IPS-11a (cell line): ENCODE results near the gene CBLIF.
A peak's percentile ranks its signal among the peaks of the same experiment; 100 is the strongest.
"Not testable (repeated sequence)": the region's sequence is repeated elsewhere in the genome, so short reads cannot be mapped to it uniquely, and the experiment has no call there.

Experiments used
- H3K4me3 ChIP-seq: one replicate; pipeline ENCODE4 v1.5.1; 2013; ENCODE audit warnings: low read depth, low read length, control low read depth

The CBLIF gene

DNA sequence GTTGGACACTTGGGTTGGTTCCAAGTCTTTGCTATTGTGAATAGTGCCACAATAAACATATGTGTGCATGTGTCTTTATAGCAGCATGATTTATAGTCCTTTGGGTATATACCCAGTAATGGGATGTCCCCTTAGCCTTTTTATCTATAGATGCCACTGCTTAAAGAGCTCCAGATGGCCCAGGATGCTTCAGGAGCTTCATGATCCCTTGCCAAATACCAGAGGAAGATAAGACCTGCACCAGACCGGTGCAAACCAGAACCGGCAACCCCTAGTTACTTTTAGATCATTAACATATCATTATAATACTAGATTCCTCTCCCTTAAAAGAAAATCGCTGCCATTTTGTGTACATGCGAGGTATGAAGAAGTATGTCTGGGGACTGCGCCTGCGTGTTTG lies 3.1 kb upstream of the CBLIF start:
- not testable (repeated sequence) for H3K4me3 ChIP-seq

- H3K4me3 ChIP-seq, result no peak overlapping the region
Measured at GRCh38 chr11:59847626-59848025, 2.3 kb upstream of the CBLIF start.

- H3K4me3 ChIP-seq, result no peak overlapping the region
Measured at GRCh38 chr11:59846556-59846955, 1.3 kb upstream of the CBLIF start.

DNA sequence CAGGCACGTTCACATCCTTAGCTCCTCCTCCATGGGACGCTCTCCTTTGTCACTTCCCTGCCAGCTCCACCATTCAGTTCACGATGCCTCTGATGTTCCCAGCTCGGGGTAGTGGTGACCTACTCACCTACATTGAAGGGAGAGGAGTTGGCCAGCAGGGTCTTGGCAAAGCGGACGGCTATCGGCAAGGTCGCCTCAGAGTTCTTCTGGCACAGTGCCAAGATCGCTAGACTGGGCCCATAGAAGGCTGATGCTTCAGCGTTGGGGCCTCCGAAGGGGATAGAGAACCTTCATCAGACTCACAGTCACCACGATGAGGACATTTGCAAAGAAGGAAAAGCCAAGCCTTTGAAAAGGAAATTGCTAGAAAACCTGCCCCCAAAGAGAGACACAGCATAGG lies 3.0 kb downstream of the CBLIF start:
- no peak overlapping the region for H3K4me3 ChIP-seq

GRCh38 chr11:59841514-59841913 lies 3.8 kb downstream of the CBLIF start:
- H3K4me3 ChIP-seq, result no peak overlapping the region

- H3K4me3 ChIP-seq, result no peak overlapping the region
Measured at GRCh38 chr11:59839615-59840014, 5.7 kb downstream of the CBLIF start.

DNA sequence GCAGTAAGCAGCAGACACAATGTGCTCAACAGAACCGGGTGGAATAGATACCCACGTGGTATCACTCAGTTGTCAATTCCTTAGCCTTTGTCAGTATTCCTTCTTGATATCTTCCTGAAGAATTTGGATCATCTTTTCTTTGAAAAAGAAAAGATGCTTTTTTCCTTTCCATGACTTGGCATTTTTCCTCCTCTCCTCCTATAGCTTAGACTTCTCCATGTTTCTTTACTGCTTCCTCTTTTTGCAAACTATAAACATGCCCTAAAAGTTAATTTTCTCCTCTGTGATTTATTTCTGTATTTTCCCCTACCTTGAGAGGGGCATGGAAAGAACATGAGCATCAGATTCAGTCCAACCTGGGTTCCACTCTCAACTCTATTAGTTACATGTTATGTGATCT lies 11.7 kb downstream of the CBLIF start:
- H3K4me3 ChIP-seq, result no peak overlapping the region

GRCh38 chr11:59829358-59829757 lies 15.9 kb downstream of the CBLIF start:
- H3K4me3 ChIP-seq, result no peak overlapping the region

- H3K4me3 ChIP-seq, result no peak overlapping the region
Measured at GRCh38 chr11:59822989-59823566, 22.2 kb downstream of the CBLIF start.

GRCh38 chr11:59818572-59818971 lies 26.7 kb downstream of the CBLIF start:
- H3K4me3 ChIP-seq, result no peak overlapping the region

- not testable (repeated sequence) for H3K4me3 ChIP-seq
Measured at GRCh38 chr11:59816434-59816833, 28.9 kb downstream of the CBLIF start.

- peak overlapping the region; percentile 5 for H3K4me3 ChIP-seq
Measured at GRCh38 chr11:59815754-59816153, 29.5 kb downstream of the CBLIF start.

DNA sequence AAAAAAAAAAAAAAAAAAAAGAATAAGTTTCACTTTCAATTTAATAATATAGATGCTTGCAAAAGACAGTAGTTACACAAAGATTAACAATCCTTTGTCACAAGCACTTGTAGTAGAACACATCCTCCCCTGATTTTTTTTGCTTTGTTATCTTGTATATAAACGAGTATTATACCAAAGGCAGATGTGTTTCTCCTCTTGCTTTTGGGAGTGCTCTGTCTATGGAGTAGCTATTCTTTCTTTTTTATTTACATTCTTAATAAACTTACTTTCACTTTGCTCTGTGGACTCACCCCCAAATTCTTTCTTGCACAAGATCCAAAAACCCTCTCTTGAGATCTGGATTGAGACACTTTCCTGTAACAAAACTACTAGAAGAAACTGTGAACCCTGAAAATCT lies 31.3 kb downstream of the CBLIF start:
- H3K4me3 ChIP-seq, result no peak overlapping the region

DNA sequence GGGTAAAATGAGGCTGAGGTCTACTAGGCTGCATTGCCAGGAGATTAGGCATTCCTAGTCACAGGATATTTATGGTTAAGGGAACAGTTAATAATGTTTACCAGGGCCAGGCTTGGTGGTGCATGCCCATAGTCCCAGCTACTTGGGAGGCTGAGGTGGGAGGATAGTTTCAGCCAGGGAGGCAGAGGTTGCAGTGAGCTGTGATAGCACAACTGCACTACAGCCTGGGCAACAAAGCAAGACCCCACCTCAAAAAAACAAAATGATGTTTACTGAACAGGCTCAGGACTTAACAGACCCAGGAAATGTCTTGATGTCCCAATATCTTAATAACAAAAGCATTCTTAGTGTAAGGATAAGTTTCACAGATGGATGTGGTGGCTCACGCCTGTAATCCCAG lies 31.9 kb downstream of the CBLIF start:
- no peak overlapping the region for H3K4me3 ChIP-seq

- H3K4me3 ChIP-seq, result no peak overlapping the region
Measured at GRCh38 chr11:59812220-59812619, 33.1 kb downstream of the CBLIF start.

- no peak overlapping the region for H3K4me3 ChIP-seq
Measured at GRCh38 chr11:59810911-59811259, 34.4 kb downstream of the CBLIF start.

GRCh38 chr11:59810189-59810910 lies 34.9 kb downstream of the CBLIF start, which contains the start of gene MRPL16:
Gene MRPL16 (minus strand): TSS chr11:59810778. CDS start chr11:59810658, 120 bp downstream.
- peak within 1 kb of the TSS; percentile 96 for H3K4me3 ChIP-seq

DNA sequence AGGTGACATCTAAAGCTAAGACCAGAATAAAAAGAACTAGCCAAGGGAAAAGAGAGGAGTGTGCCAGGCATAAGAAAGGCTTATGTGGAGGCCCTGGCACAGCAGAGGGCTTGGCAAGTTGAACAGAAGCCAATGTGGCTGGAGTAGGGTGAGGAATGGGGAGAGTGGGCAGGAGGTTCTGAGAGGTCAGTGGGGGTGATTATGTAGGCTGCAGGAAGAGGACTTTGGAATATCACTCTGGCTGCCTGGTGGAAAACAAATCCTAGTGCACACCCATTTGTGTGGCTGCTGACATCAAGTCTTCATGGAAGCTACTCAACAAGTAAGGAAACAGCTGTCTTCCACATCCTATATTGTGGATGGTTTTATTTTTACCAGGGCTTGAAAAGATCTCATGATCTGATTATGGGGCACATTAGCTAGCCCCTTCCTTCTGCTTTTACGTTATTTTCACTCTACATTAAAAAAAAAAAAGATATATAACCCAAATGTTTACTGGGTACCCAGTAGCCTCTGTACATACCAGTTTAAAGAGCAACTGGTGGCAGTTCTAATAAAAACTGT lies 38.2 kb downstream of the CBLIF start:
- no peak overlapping the region for H3K4me3 ChIP-seq

- no peak overlapping the region for H3K4me3 ChIP-seq
Measured at GRCh38 chr11:59804061-59804460, 41.2 kb downstream of the CBLIF start.

DNA sequence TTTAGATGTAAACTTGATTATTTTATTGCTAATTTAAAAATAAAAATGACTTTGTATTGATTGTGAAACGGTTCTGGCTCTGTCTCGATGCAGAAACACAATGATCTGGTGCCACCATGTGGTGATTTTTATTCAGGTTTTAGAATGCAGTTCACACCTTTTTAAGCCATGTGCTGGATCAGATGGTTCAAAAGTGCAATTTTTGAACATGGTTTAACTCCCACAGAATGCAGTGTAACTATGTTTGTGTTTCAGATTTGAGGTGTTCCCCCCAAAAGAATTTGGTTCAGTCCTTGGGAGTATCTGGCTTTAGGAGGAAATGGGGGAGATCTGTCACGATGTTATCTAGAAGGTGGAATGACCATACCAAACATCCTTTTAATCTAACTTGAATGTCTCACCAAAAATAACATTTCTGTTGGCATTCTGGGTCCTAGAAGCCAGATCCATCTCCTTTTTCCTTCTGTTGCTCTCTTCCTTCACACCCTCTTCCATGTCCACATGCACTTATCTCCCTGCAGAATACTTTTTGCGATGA lies 42.6 kb downstream of the CBLIF start:
- no peak overlapping the region for H3K4me3 ChIP-seq

DNA sequence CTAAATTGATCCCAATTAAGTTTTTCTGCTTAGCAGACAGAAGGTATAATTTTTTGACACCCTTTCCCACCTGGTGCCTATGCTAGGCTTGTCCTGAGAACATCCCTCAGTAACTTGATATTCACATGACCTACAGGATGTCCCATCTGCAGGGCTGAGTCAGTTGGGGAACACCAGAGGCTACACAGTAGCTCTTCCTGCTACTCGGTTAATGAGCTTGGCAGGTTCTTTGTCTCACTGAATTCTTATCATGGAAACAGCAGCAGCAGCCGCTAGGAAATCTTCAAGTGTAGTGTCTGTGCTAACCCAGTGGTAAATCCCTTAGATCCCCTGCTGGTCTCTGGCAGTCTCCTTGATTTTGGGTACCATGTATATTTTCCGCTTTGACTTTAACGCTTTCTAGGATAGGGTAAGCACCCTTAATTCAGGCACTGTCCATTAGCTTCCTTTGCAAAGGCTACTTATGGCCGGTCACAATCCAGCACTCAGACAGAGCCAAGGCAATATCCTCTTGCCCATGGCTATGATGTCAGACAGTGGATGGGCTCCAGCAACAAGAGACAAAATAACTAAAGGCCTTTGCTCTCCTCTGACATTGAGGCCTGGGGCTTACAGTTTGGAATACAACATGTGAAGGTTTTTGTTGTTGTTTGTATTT lies 43.2 kb downstream of the CBLIF start:
- no peak overlapping the region for H3K4me3 ChIP-seq
